ENCODE measurements around the gene APP.

GRCh38 chr21:25831300-25831960 is 339.1 kb downstream of the APP start:
- TF ChIP-seq, protein P1, sequence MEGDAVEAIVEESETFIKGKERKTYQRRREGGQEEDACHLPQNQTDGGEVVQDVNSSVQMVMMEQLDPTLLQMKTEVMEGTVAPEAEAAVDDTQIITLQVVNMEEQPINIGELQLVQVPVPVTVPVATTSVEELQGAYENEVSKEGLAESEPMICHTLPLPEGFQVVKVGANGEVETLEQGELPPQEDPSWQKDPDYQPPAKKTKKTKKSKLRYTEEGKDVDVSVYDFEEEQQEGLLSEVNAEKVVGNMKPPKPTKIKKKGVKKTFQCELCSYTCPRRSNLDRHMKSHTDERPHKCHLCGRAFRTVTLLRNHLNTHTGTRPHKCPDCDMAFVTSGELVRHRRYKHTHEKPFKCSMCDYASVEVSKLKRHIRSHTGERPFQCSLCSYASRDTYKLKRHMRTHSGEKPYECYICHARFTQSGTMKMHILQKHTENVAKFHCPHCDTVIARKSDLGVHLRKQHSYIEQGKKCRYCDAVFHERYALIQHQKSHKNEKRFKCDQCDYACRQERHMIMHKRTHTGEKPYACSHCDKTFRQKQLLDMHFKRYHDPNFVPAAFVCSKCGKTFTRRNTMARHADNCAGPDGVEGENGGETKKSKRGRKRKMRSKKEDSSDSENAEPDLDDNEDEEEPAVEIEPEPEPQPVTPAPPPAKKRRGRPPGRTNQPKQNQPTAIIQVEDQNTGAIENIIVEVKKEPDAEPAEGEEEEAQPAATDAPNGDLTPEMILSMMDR (IDR thresholded peaks at IDR 0.05; ENCODE audit: poor library complexity): no peak
- TF ChIP-seq EZH2 (IDR thresholded peaks at IDR 0.05; ENCODE audit: borderline replicate concordance) (no peak), EZH2phosphoT487 (IDR thresholded peaks at IDR 0.05; ENCODE audit: low read depth, severe bottlenecking, unreplicated experiment) (no peak)
